Central memory CD4-positive, alpha-beta T cell (primary cell): Measurements from ENCODE around the gene SEMA3F.

Experiments
- DNase-seq: peaks from one replicate; pipeline ENCODE4 v3.0.0; 2022

SEMA3F gene

GRCh38 chr3:50156549-50157493 is 1.7 kb downstream of the SEMA3F start:
- DNase-seq, result no peak

- no peak for DNase-seq
Measured at GRCh38 chr3:50157827-50158529, 2.9 kb downstream of the SEMA3F start.

- DNase-seq, result no peak
Measured at GRCh38 chr3:50158530-50159146, 3.5 kb downstream of the SEMA3F start.

- no peak for DNase-seq
Measured at GRCh38 chr3:50160561-50160983, 5.4 kb downstream of the SEMA3F start.

GRCh38 chr3:50161320-50161719 is 6.2 kb downstream of the SEMA3F start:
- DNase-seq, result no peak

- no peak for DNase-seq
Measured at GRCh38 chr3:50162034-50162883, 7.1 kb downstream of the SEMA3F start.

GRCh38 chr3:50163572-50164455 is 8.7 kb downstream of the SEMA3F start:
- no peak for DNase-seq

GRCh38 chr3:50164481-50164880 is 9.4 kb downstream of the SEMA3F start:
- DNase-seq, result no peak

- no peak for DNase-seq
Measured at GRCh38 chr3:50164984-50165909, 10.1 kb downstream of the SEMA3F start.

GRCh38 chr3:50165910-50166538 is 10.9 kb downstream of the SEMA3F start:
- DNase-seq, result no peak

- DNase-seq, result no peak
Measured at GRCh38 chr3:50166620-50167019, 11.5 kb downstream of the SEMA3F start.

- no peak for DNase-seq
Measured at GRCh38 chr3:50167069-50167840, 12.1 kb downstream of the SEMA3F start.

GRCh38 chr3:50167841-50168209 is 12.7 kb downstream of the SEMA3F start:
- DNase-seq, result no peak

- no peak for DNase-seq
Measured at GRCh38 chr3:50168388-50168787, 13.3 kb downstream of the SEMA3F start.

- DNase-seq, result no peak
Measured at GRCh38 chr3:50168791-50169190, 13.7 kb downstream of the SEMA3F start.

- no peak for DNase-seq
Measured at GRCh38 chr3:50169232-50169832, 14.2 kb downstream of the SEMA3F start.

GRCh38 chr3:50169858-50170257 is 14.7 kb downstream of the SEMA3F start:
- no peak for DNase-seq

GRCh38 chr3:50170689-50171088 is 15.6 kb downstream of the SEMA3F start:
- DNase-seq, result no peak
